ENCODE data around the gene JADE1. TPM values are rescaled to one million over a fixed set of nuclear protein-coding genes. Genes with fewer than 3 reads are reported as not detected.

The JADE1 gene
- total RNA-seq, 2 donors from 2014 or later = 8.3 to 9.6 TPM

DNA sequence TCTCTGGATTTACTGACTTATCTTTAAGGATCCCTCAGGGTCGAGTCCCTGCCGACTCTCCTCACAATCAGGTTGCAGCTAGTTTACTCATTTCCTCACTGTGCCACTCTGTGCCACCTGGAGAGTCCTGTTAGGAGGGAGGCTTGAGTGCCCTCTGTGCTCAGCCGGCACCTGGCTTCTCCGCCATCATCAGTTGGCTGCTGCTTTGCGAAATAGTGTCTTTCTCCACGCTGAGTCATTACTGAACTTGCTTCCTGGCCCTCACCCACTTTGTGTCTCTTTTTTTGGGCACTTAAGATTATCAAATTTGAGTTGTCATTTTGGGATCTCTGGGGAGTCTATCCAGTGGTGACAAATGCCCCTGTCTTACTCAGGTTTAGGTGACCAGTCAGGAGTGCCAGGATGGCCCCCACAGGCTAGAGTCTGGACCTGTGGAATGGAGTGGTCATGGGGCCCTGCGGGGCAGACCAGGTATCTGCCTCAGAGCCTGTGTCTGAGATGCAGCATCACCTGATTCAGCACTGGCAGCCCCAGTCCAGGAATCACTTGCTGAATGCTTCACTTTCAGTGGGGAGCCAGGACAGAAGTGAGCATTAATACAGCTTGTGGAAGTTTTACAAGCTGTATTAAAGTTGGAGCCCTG, 37.7 kb downstream of the JADE1 start:
- TF ChIP-seq, protein P1, sequence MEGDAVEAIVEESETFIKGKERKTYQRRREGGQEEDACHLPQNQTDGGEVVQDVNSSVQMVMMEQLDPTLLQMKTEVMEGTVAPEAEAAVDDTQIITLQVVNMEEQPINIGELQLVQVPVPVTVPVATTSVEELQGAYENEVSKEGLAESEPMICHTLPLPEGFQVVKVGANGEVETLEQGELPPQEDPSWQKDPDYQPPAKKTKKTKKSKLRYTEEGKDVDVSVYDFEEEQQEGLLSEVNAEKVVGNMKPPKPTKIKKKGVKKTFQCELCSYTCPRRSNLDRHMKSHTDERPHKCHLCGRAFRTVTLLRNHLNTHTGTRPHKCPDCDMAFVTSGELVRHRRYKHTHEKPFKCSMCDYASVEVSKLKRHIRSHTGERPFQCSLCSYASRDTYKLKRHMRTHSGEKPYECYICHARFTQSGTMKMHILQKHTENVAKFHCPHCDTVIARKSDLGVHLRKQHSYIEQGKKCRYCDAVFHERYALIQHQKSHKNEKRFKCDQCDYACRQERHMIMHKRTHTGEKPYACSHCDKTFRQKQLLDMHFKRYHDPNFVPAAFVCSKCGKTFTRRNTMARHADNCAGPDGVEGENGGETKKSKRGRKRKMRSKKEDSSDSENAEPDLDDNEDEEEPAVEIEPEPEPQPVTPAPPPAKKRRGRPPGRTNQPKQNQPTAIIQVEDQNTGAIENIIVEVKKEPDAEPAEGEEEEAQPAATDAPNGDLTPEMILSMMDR (IDR thresholded peaks at IDR 0.05) = no peak
- H3K9me3 ChIP-seq = no peaks in the 10 kb centered on the region
- no peak overlapping the region for H3K27ac ChIP-seq
- no peak for DNase-seq
- H3K27me3 ChIP-seq = no peaks in the 10 kb centered on the region
- intact Hi-C loops (cut with DNase I) = no loop called here
- H3K4me1 ChIP-seq = no peaks in the 10 kb centered on the region
- no peak overlapping the region for H3K9ac ChIP-seq (ENCODE audit: low read depth in 2 of 2, low read length in 2 of 2)
- no peak overlapping the region for H3K4me3 ChIP-seq
- H3K36me3 ChIP-seq = no peaks in the 10 kb centered on the region

DNA sequence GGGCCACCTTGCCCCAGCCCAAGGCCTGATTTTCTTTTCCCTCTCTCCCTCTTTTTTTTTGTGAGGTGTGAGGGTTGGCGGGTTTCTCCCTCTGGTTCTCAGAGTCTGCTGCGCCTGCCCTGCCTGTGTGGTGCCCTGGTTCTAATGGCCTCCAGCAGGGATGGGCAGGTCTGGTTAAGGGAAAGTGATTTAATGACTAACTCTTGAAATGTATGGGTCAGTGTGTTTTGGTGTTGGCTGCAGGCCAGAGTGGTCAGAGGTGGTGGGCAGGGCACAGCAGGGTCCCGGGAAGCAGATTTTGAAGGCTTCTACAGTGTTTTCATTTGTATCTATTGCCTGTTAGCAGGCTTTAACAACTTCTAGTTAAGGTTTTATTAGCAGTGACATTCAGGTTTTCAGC, 39.0 kb downstream of the JADE1 start:
- no peaks in the 10 kb centered on the region for H3K27me3 ChIP-seq
- TF ChIP-seq, protein P1 (IDR thresholded peaks at IDR 0.05) = no peak
- no peak for DNase-seq
- H3K9ac ChIP-seq (ENCODE audit: low read depth in 2 of 2, low read length in 2 of 2) = no peak overlapping the region
- no peaks in the 10 kb centered on the region for H3K4me1 ChIP-seq
- no peaks in the 10 kb centered on the region for H3K9me3 ChIP-seq
- H3K36me3 ChIP-seq = no peaks in the 10 kb centered on the region
- no peak overlapping the region for H3K4me3 ChIP-seq
- intact Hi-C loops (cut with DNase I) = no loop called here
- no peak overlapping the region for H3K27ac ChIP-seq

DNA sequence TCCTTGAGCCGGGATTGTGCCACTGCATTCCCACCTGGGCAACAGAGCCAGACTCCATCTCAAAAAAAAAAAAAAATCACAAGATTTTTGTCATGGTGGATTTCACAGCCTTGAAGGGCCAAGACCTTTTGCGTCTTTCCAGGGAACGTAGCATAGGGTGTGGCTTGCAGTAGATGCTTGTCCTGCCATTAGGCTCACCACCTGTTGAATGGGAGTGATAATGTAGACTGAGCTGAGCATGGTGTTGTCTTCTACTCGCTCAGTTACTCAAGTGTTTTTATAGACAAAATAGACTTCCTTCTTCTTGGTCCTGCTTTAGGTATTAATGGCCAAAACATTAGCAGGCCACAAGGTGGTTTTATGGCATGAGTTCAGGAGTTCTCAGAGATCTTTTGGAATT, 40.8 kb downstream of the JADE1 start:
- H3K9ac ChIP-seq (ENCODE audit: low read depth in 2 of 2, low read length in 2 of 2) = no peak overlapping the region
- no peaks in the 10 kb centered on the region for H3K36me3 ChIP-seq
- no peak overlapping the region for H3K27ac ChIP-seq
- no peak for DNase-seq
- TF ChIP-seq, protein P1 (IDR thresholded peaks at IDR 0.05) = no peak
- H3K4me3 ChIP-seq = no peak overlapping the region
- no peaks in the 10 kb centered on the region for H3K27me3 ChIP-seq
- H3K4me1 ChIP-seq = no peaks in the 10 kb centered on the region
- no peaks in the 10 kb centered on the region for H3K9me3 ChIP-seq
- intact Hi-C loops (cut with DNase I) = no loop called here

DNA sequence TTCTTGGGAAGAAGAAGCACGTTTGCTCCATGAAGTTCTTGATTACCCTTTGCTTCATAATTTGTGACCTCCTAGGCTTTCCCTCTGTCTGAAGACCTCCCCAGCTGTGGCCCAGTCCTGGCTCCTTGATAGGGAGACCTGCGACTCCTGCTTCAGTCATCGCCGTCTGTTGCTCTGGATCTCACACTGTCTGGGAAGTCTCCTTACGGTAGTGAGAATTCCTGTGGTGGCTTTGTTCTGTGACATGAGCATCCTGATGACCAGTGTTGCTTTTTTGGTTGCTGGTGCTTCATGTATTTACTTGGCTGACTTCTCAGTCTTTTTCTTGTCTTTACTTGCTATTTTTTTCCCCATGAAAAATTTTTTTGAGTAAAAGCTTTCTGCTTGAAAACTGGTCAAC, 44.2 kb downstream of the JADE1 start:
- intact Hi-C loops (cut with DNase I) = no loop called here
- no peak overlapping the region for H3K9ac ChIP-seq (ENCODE audit: low read depth in 2 of 2, low read length in 2 of 2)
- DNase-seq = no peak
- no peaks in the 10 kb centered on the region for H3K9me3 ChIP-seq
- H3K27ac ChIP-seq = no peak overlapping the region
- TF ChIP-seq, protein P1 (IDR thresholded peaks at IDR 0.05) = no peak
- no peaks in the 10 kb centered on the region for H3K4me1 ChIP-seq
- H3K36me3 ChIP-seq = no peaks in the 10 kb centered on the region
- no peaks in the 10 kb centered on the region for H3K27me3 ChIP-seq
- H3K4me3 ChIP-seq = no peak overlapping the region

DNA sequence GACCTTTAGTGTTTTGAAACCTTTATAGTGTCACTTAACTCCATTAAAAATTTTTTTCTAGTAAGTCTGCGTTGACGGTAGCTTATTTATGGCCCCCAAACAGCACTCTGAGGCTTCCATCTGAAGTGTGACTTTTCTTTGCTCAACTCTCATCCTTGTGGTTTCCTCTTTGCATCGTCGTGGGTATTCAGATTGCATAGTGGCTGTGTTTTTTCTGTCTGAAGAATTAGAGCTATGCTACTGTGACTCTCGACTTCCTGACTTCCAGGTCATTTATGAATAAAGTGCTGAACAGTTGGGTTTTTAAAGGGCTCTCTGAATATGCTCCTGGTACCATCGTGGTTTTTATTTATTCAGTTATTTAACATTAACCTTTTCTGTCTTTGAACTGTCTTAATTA, 44.9 kb downstream of the JADE1 start:
- H3K4me1 ChIP-seq = no peaks in the 10 kb centered on the region
- DNase-seq = no peak
- H3K27me3 ChIP-seq = no peaks in the 10 kb centered on the region
- TF ChIP-seq, protein P1 (IDR thresholded peaks at IDR 0.05) = no peak
- intact Hi-C loops (cut with DNase I) = no loop called here
- no peak overlapping the region for H3K9ac ChIP-seq (ENCODE audit: low read depth in 2 of 2, low read length in 2 of 2)
- no peak overlapping the region for H3K27ac ChIP-seq
- no peak overlapping the region for H3K4me3 ChIP-seq
- no peaks in the 10 kb centered on the region for H3K9me3 ChIP-seq
- no peaks in the 10 kb centered on the region for H3K36me3 ChIP-seq

Measured in colonic mucosa (tissue), 4 donors.